ENCODE measurements around the gene HDAC7. TPM values are rescaled to one million over a fixed set of nuclear protein-coding genes. Genes with fewer than 3 reads are reported as not detected.
"Not testable (repeated sequence)": the region's sequence is repeated elsewhere in the genome, so short reads cannot be mapped to it uniquely, and the experiment has no call there.

HDAC7 gene
- total RNA-seq, 4 donors from 2014 or later, result 9.8 to 80.9 (median 36.8) TPM

GRCh38 chr12:47846294-47846996 is 26.7 kb upstream of the HDAC7 start:
- no peak for DNase-seq
- H3K9me3 ChIP-seq, result no peaks in the 10 kb centered on the region
- H3K4me3 ChIP-seq, result no peak overlapping the region
- no peak overlapping the region for H3K27ac ChIP-seq
- H3K4me1 ChIP-seq, result no peaks in the 10 kb centered on the region
- peaks cover 0 to 50% (median 0%) of the 10 kb centered on the region in 3 donors for H3K36me3 ChIP-seq
- no peak for TF ChIP-seq CTCF (IDR thresholded peaks at IDR 0.05)
- TF ChIP-seq POLR2A (IDR thresholded peaks at IDR 0.05), result no peak
- H3K27me3 ChIP-seq, result no peaks in the 10 kb centered on the region

DNA sequence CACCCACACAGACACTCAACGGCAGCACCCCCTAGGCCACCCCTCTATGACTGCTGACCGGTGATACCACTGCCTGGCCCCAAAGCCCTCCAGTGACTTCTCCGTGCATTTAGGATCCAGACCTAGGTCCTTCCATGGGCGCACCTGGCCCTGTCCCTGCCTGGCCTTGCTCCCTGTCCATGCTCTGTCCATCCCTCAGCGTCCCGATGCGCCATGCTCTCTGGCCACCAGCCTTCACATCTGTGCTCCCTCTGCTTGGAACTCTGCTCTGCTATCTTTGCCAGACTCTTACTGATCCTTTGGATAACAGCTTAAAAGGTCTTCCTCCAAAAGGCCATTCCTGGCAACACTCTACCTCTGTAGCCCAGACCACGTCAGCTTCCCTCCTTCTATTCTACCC is 25.4 kb upstream of the HDAC7 start:
- Histone ChIP-seq H3K4me1 (no peaks in the 10 kb centered on the region), H3K4me3 (no peak overlapping the region), H3K27ac (no peak overlapping the region), H3K36me3 (peaks cover 0 to 38% (median 0%) of the 10 kb centered on the region in 3 donors), H3K9me3 (no peaks in the 10 kb centered on the region), H3K27me3 (no peaks in the 10 kb centered on the region)
- DNase-seq, result no peak
- no peak for TF ChIP-seq CTCF (IDR thresholded peaks at IDR 0.05)
- TF ChIP-seq POLR2A (IDR thresholded peaks at IDR 0.05), result no peak

DNA sequence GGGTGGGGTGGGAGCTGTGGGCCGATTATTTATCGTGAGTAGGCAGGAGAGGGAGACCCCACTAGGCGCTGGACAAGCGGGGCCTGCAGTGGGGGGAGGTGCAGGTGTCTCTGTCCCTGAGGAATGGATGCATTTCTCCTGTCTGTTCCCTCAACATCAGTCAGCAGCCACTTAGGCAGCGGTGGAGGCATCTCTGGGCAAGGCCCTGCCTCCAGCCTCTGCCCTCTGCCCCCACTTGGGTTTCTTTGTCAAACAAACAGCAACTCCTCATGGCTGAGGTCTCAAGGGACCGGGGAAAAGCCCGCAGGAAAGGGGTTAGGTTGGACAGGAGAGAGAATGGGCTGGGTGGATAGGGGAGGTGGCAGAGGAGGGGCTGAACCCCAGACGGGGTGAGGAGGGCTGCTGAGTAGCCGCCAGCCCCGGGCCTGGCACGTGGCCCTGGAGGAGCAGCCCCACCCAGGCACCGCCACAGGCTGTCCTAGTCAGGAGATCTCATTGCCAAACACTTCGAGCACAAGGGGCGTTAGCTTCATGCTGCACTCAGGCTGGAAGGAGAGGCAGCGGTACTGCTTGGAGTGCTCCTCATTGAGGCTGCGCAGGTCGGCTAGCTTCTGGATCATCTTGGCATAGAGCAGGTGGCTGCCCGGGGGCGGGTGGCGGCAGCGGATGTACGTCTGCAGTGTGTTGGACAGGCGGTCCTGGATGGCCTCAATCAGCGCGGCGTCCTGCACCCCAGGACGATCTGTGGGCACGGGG is 24.7 kb upstream of the HDAC7 start:
- H3K27me3 ChIP-seq, result no peaks in the 10 kb centered on the region
- no peaks in the 10 kb centered on the region for H3K4me1 ChIP-seq
- TF ChIP-seq CTCF (IDR thresholded peaks at IDR 0.05) (no peak), POLR2A (IDR thresholded peaks at IDR 0.05) (no peak)
- H3K27ac ChIP-seq, result no peak overlapping the region
- H3K36me3 ChIP-seq, result peaks cover 0 to 36% (median 0%) of the 10 kb centered on the region in 3 donors
- no peaks in the 10 kb centered on the region for H3K9me3 ChIP-seq
- H3K4me3 ChIP-seq, result no peak overlapping the region
- peak in 1 of 3 donors; percentile 60 for DNase-seq

GRCh38 chr12:47843226-47843980 is 23.7 kb upstream of the HDAC7 start:
- DNase-seq, result no peak
- TF ChIP-seq POLR2A (IDR thresholded peaks at IDR 0.05), result no peak

DNA sequence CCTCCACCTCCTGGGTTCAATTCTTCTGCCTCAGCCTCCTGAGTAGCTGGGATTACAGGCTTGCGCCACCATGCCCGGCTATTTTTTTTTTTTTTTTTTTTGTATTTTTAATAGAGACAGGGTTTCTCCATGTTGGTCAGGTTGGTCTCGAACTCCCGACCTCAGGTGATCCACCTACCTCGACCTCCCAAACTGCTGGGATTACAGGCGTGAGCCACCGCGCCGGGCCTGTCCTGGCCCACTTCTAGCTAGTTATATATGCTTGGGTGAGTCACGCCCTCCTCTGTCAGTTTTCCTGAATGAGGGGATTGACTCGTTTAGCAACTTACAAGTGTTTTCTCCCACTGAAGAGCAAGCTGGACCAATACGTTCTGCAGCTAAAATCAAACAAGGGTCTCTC is 22.8 kb upstream of the HDAC7 start:
- DNase-seq, H3K4me3 ChIP-seq, H3K27me3 ChIP-seq, H3K4me1 ChIP-seq, H3K9me3 ChIP-seq, H3K27ac ChIP-seq: not testable (repeated sequence)
- peaks cover 0 to 31% (median 0%) of the 10 kb centered on the region in 3 donors for H3K36me3 ChIP-seq

More at GRCh38 chr12:47843226-47843980, 23.7 kb upstream of the HDAC7 start:
- Histone ChIP-seq H3K27me3 (no peaks in the 10 kb centered on the region), H3K36me3 (peaks cover 0 to 31% (median 0%) of the 10 kb centered on the region in 3 donors), H3K4me3 (no peak overlapping the region), H3K27ac (no peak overlapping the region), H3K9me3 (no peaks in the 10 kb centered on the region), H3K4me1 (no peaks in the 10 kb centered on the region)

GRCh38 chr12:47841910-47842309 is 22.2 kb upstream of the HDAC7 start:
- no peak for DNase-seq
- peaks cover 0 to 5% (median 0%) of the 10 kb centered on the region in 4 donors for H3K4me1 ChIP-seq
- TF ChIP-seq POLR2A (IDR thresholded peaks at IDR 0.05), result no peak
- no peak for TF ChIP-seq CTCF (IDR thresholded peaks at IDR 0.05)
- H3K4me3 ChIP-seq, result no peak overlapping the region
- no peak overlapping the region for H3K27ac ChIP-seq
- H3K9me3 ChIP-seq, result no peaks in the 10 kb centered on the region
- peaks cover 0 to 28% (median 0%) of the 10 kb centered on the region in 3 donors for H3K36me3 ChIP-seq
- H3K27me3 ChIP-seq, result no peaks in the 10 kb centered on the region
